CMK (cell line): Measurements from ENCODE around the gene FRMD8.
"Not testable (repeated sequence)": the region's sequence is repeated elsewhere in the genome, so short reads cannot be mapped to it uniquely, and the experiment has no call there.

Source experiments
- DNase-seq: peaks from one replicate; pipeline ENCODE4 v3.0.0-alpha.2; 2010; ENCODE audit warnings: low read depth

The FRMD8 gene

GRCh38 chr11:65413077-65413664 is 26.7 kb downstream of the FRMD8 start:
- not testable (repeated sequence) for DNase-seq

- DNase-seq, result no peak
These were observed 28.5 kb downstream of the FRMD8 start for GRCh38 chr11:65414776-65415498.

- no peak for DNase-seq
These were observed 29.3 kb downstream of the FRMD8 start for GRCh38 chr11:65415499-65416340.

GRCh38 chr11:65416341-65416824 is 29.9 kb downstream of the FRMD8 start:
- DNase-seq, result peak; percentile 83

- DNase-seq, result no peak
These were observed 30.6 kb downstream of the FRMD8 start for GRCh38 chr11:65416841-65417701.

- peak; percentile 81 for DNase-seq
These were observed 31.4 kb downstream of the FRMD8 start for GRCh38 chr11:65417702-65418430.

- no peak for DNase-seq
These were observed 31.9 kb downstream of the FRMD8 start for GRCh38 chr11:65418431-65418680.

GRCh38 chr11:65418681-65419459 is 32.4 kb downstream of the FRMD8 start:
- DNase-seq, result peak; percentile 98

- DNase-seq, result no peak
These were observed 33.0 kb downstream of the FRMD8 start for GRCh38 chr11:65419460-65419771.

- DNase-seq, result peak; percentile 77
These were observed 33.5 kb downstream of the FRMD8 start for GRCh38 chr11:65419772-65420481.

GRCh38 chr11:65420506-65420905 is 34.1 kb downstream of the FRMD8 start:
- DNase-seq, result no peak

GRCh38 chr11:65420979-65421793 is 34.7 kb downstream of the FRMD8 start:
- DNase-seq, result peak; percentile 86

GRCh38 chr11:65421794-65422632 is 35.6 kb downstream of the FRMD8 start:
- DNase-seq, result peak; percentile 99

- peak; percentile 99 for DNase-seq
These were observed 36.4 kb downstream of the FRMD8 start, which contains the start of gene NEAT1 for GRCh38 chr11:65422633-65423515. NEAT1 (plus strand) TSS chr11:65422798.

- no peak for DNase-seq
These were observed 37.2 kb downstream of the FRMD8 start for GRCh38 chr11:65423516-65424204.
